Skin epidermis (tissue), 12 donors: ENCODE measurements around the gene SSX4.
"Not testable (repeated sequence)": the region's sequence is repeated elsewhere in the genome, so short reads cannot be mapped to it uniquely, and the experiment has no call there.

Experiments used
- H3K27ac ChIP-seq, 21 experiments: fragments of 200-600 bp; sonication (generic) in 11 of 21; one replicate each; pipeline ENCODE4 v1.5.0; 2020; ENCODE audit warnings: mild to moderate bottlenecking in 3 of 21, inconsistent platforms in 2 of 21, moderate library complexity in 2 of 21
- H3K4me3 ChIP-seq, 7 experiments: fragments of 200-600 bp; sonication (generic) in 2 of 7; one replicate each; pipeline ENCODE4 v1.5.0; 2020; ENCODE audit warnings: inconsistent platforms in 2 of 7, mild to moderate bottlenecking in 2 of 7, moderate library complexity in 1 of 7

Gene SSX4

GRCh38 chrX:48383239-48383638 lies at the start of gene SSX4:
TSS of gene SSX4 (plus strand) at chrX:48383539. CDS start at chrX:48384054, 515 bp downstream.
- H3K27ac ChIP-seq, H3K4me3 ChIP-seq: not testable (repeated sequence)

- H3K27ac ChIP-seq, H3K4me3 ChIP-seq: not testable (repeated sequence)
Observed at GRCh38 chrX:48346059-48346458, 37.3 kb upstream of the SSX4 start.

GRCh38 chrX:48356315-48357094 lies 26.8 kb upstream of the SSX4 start, which contains the start of gene SSX3:
TSS of gene SSX3 (minus strand) at chrX:48356703. CDS start at chrX:48355249, 1,454 bp downstream.
- H3K4me3 ChIP-seq, H3K27ac ChIP-seq: not testable (repeated sequence)

- Histone ChIP-seq H3K4me3 (no peak overlapping the region), H3K27ac (no peak overlapping the region)
Observed at GRCh38 chrX:48357681-48358080, 25.7 kb upstream of the SSX4 start.

GRCh38 chrX:48359281-48359680 lies 24.1 kb upstream of the SSX4 start:
- H3K4me3 ChIP-seq, H3K27ac ChIP-seq: not testable (repeated sequence)

GRCh38 chrX:48367717-48368408 lies 15.5 kb upstream of the SSX4 start:
- not testable (repeated sequence) for H3K4me3 ChIP-seq, H3K27ac ChIP-seq

GRCh38 chrX:48370408-48370807 lies 12.9 kb upstream of the SSX4 start:
- not testable (repeated sequence) for H3K4me3 ChIP-seq, H3K27ac ChIP-seq

GRCh38 chrX:48396931-48397330 lies 13.6 kb downstream of the SSX4 start:
- H3K4me3 ChIP-seq, H3K27ac ChIP-seq: not testable (repeated sequence)

- not testable (repeated sequence) for H3K27ac ChIP-seq, H3K4me3 ChIP-seq
Observed at GRCh38 chrX:48397825-48398224, 14.5 kb downstream of the SSX4 start.

GRCh38 chrX:48411860-48412259 lies 28.5 kb downstream of the SSX4 start, which contains the start of gene SSX4B:
TSS of gene SSX4B (minus strand) at chrX:48411960. CDS start at chrX:48411372, 588 bp downstream.
- not testable (repeated sequence) for H3K4me3 ChIP-seq, H3K27ac ChIP-seq

GRCh38 chrX:48427027-48427716 lies 43.8 kb downstream of the SSX4 start:
- H3K27ac ChIP-seq, H3K4me3 ChIP-seq: not testable (repeated sequence)

GRCh38 chrX:48429606-48430005 lies 46.3 kb downstream of the SSX4 start:
- not testable (repeated sequence) for H3K4me3 ChIP-seq, H3K27ac ChIP-seq

- not testable (repeated sequence) for H3K4me3 ChIP-seq, H3K27ac ChIP-seq
Observed at GRCh38 chrX:48430166-48430565, 46.8 kb downstream of the SSX4 start.

- not testable (repeated sequence) for H3K4me3 ChIP-seq
Observed at GRCh38 chrX:48433713-48434112, 50.4 kb downstream of the SSX4 start.

More at GRCh38 chrX:48433713-48434112, 50.4 kb downstream of the SSX4 start:
- not testable (repeated sequence) for H3K27ac ChIP-seq
